Keratinocyte (primary cell): ENCODE data around the gene WNT7A.

ENCODE experiments used
- EZH2 ChIP-seq: IDR thresholded peaks from one replicate; pipeline ENCODE4 v1.6.1; 2012; ENCODE audit warnings: inconsistent platforms, mild to moderate bottlenecking, low read length, moderate library complexity
- TF ChIP-seq, protein P1 (sequence below), 3 experiments: IDR thresholded peaks in 1 of 3; conservative IDR thresholded peaks in 1 of 3; optimal IDR thresholded peaks in 1 of 3; 2 replicates in 2 of 3; 3 replicates in 1 of 3; pipeline versions ENCODE3 to v1.5.1; 2011; ENCODE audit warnings: low read length in 3 of 3, mild to moderate bottlenecking in 3 of 3, moderate library complexity in 2 of 3, control low read depth in 1 of 3, inconsistent platforms in 1 of 3; ENCODE audit not compliant: insufficient read depth in 2 of 3; ENCODE audit errors: extremely low read depth in 1 of 3

DNA sequence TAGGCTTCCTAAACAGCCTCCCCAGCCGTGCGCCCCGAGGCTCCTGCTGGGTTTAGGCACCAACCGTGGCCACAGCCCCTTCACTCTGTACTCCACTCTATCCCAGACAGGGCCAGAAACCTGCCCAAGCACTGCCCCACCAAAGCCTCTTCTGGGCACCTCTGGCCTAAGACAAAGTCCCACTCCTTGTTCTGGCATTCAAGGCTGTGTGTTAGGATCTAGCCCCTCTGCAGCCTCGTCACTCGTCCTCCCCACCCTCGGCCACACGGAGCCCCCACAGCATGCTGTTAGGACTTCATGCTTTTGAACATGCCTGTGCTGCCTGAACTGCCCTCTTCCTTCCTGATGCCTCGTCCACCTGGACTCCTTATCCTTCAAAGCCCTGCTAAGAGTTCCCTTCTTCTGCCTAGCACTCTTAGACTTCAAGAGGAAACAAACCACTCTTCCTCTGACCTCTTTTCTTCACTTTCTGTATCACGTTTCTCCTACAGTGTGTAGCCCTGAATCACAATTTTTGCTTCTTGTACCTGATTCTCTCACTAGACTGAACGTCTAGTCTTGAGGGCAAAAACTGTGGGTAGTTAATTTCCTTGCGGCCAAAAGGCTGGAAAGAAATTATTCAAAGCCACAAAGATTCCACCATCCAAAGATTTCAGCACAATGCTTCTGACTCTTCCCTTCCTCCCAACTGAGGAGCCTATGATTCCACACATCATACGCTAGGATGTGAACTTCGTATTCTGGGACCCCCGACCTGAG is 28.6 kb downstream of the WNT7A start:
- TF ChIP-seq, protein P1, sequence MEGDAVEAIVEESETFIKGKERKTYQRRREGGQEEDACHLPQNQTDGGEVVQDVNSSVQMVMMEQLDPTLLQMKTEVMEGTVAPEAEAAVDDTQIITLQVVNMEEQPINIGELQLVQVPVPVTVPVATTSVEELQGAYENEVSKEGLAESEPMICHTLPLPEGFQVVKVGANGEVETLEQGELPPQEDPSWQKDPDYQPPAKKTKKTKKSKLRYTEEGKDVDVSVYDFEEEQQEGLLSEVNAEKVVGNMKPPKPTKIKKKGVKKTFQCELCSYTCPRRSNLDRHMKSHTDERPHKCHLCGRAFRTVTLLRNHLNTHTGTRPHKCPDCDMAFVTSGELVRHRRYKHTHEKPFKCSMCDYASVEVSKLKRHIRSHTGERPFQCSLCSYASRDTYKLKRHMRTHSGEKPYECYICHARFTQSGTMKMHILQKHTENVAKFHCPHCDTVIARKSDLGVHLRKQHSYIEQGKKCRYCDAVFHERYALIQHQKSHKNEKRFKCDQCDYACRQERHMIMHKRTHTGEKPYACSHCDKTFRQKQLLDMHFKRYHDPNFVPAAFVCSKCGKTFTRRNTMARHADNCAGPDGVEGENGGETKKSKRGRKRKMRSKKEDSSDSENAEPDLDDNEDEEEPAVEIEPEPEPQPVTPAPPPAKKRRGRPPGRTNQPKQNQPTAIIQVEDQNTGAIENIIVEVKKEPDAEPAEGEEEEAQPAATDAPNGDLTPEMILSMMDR (optimal IDR thresholded peaks at IDR 0.05 in 1 of 3, IDR thresholded peaks at IDR 0.05 in 1 of 3, conservative IDR thresholded peaks at IDR 0.05 in 1 of 3; ENCODE audit: extremely low read depth in 1 of 3, insufficient read depth in 2 of 3, low read length in 3 of 3), result no peak
- TF ChIP-seq EZH2, result no peak
